Esophagus squamous epithelium (tissue), 5 donors: ENCODE data around the gene AVP. TPM values are rescaled to one million over a fixed set of nuclear protein-coding genes. Genes with fewer than 3 reads are reported as not detected.

Source experiments
- DNase-seq: peaks from one replicate; lab custom pipeline; 2025; lab: John Stamatoyannopoulos, UW
- H3K27ac ChIP-seq, 4 donors: fragments of 200-600 bp; sonication (generic); one replicate each; pipeline ENCODE4 v1.5.1; 2016 to 2019; ENCODE audit warnings: mild to moderate bottlenecking in 1 of 4
- H3K27me3 ChIP-seq, 4 donors: fragments of 200-600 bp; sonication (generic); 1 replicate in 3 of 4; 2 replicates in 1 of 4; pipeline versions ENCODE4 v1.5.1 to v1.6.0; 2017 to 2021; ENCODE audit warnings: antibody characterized with exemption in 1 of 4
- H3K36me3 ChIP-seq, 3 donors: fragments of 200-600 bp; sonication (generic); one replicate each; pipeline ENCODE4 v1.5.1; 2016 to 2019
- H3K4me1 ChIP-seq, 3 donors: fragments of 200-600 bp; sonication (generic); one replicate each; pipeline ENCODE4 v1.5.1; 2017 to 2019
- H3K4me3 ChIP-seq, 4 donors: fragments of 200-600 bp; sonication (generic); 1 replicate in 3 of 4; 2 replicates in 1 of 4; pipeline ENCODE4 v1.5.1; 2016 to 2019; ENCODE audit warnings: mild to moderate bottlenecking in 2 of 4, moderate library complexity in 1 of 4
- H3K9me3 ChIP-seq, 3 donors: fragments of 200-600 bp; sonication (generic); one replicate each; pipeline ENCODE4 v1.5.1; 2016 to 2019
- CTCF ChIP-seq, 6 experiments: fragments of 450-650 bp in 4 of 6; fragments of 200-600 bp in 2 of 6; sonication (generic) in 2 of 6; IDR thresholded peaks; one replicate each; pipeline ENCODE4 v1.5.1; 2016 to 2019; ENCODE audit warnings: antibody characterized with exemption in 6 of 6, mild to moderate bottlenecking in 4 of 6, moderate library complexity in 4 of 6
- POLR2A ChIP-seq, 4 donors: fragments of 450-650 bp; IDR thresholded peaks; one replicate each; pipeline ENCODE4 v1.6.1; 2017; ENCODE audit warnings: antibody characterized with exemption in 4 of 4, mild to moderate bottlenecking in 4 of 4, moderate library complexity in 3 of 4
- WGBS, 2 donors: methylation state at CpG; one replicate each; pipeline ENCODE4 v1.1.5; 2018; 5-methylcytosine and 5-hydroxymethylcytosine counted together
- intact Hi-C: fragments of 100-400 bp; cut with DNase I; formaldehyde crosslinking; loops from one replicate; pipeline ENCODE4 v1.15.0; 2022
- total RNA-seq, 4 donors: library from RNA; depleted of rRNA; stranded (reverse); fragments of >200 nt; gene quantifications; one replicate each; pipeline ENCODE4 v1.1.0, GENCODE V29; 2016
- donor health status: DM: yes; HTN: yes; CAD: no.

AVP gene
- total RNA-seq, 4 donors from 2014 or later, result not detected

GRCh38 chr20:3107464-3108025 lies 23.0 kb upstream of the AVP start:
- no peak for DNase-seq
- WGBS, 2 donors, result 78 to 92% methylated on average over 3 to 5 of the region's 12 CpGs
- Histone ChIP-seq H3K9me3 (no peaks in the 10 kb centered on the region), H3K27ac (no peak overlapping the region), H3K4me1 (no peaks in the 10 kb centered on the region), H3K4me3 (no peak overlapping the region), H3K36me3 (peaks cover 11 to 64% (median 15%) of the 10 kb centered on the region in 3 donors), H3K27me3 (no peaks in the 10 kb centered on the region)
- intact Hi-C loops, result no loop called here
- TF ChIP-seq POLR2A (IDR thresholded peaks at IDR 0.05) (no peak), CTCF (IDR thresholded peaks at IDR 0.05) (no peak)

- Histone ChIP-seq H3K36me3 (peaks cover 11 to 57% (median 15%) of the 10 kb centered on the region in 3 donors), H3K27me3 (no peaks in the 10 kb centered on the region), H3K4me3 (no peak overlapping the region), H3K9me3 (no peaks in the 10 kb centered on the region), H3K4me1 (peaks cover 0 to 2% (median 0%) of the 10 kb centered on the region in 3 donors), H3K27ac (no peak overlapping the region)
- 78 to 100% methylated on average over 1 to 5 of the region's 14 CpGs for WGBS, 2 donors
- TF ChIP-seq CTCF (IDR thresholded peaks at IDR 0.05) (no peak), POLR2A (IDR thresholded peaks at IDR 0.05) (no peak)
- intact Hi-C loops, result no loop called here
- no peak for DNase-seq
Observed at GRCh38 chr20:3106658-3107463, 22.3 kb upstream of the AVP start.

GRCh38 chr20:3106185-3106584 lies 21.7 kb upstream of the AVP start:
- Histone ChIP-seq H3K27me3 (no peaks in the 10 kb centered on the region), H3K9me3 (no peaks in the 10 kb centered on the region), H3K4me3 (no peak overlapping the region), H3K27ac (no peak overlapping the region), H3K4me1 (peaks cover 0 to 4% (median 0%) of the 10 kb centered on the region in 3 donors), H3K36me3 (peaks cover 11 to 51% (median 15%) of the 10 kb centered on the region in 3 donors)
- TF ChIP-seq CTCF (IDR thresholded peaks at IDR 0.05) (no peak), POLR2A (IDR thresholded peaks at IDR 0.05) (no peak)
- no peak for DNase-seq
- intact Hi-C loops, result no loop called here
- WGBS, 2 donors, result 79 to 90% methylated on average over 3 of the region's 3 CpGs

- Histone ChIP-seq H3K36me3 (peaks cover 11 to 45% (median 15%) of the 10 kb centered on the region in 3 donors), H3K27me3 (peaks cover 0 to 3% (median 0%) of the 10 kb centered on the region in 4 donors), H3K27ac (no peak overlapping the region), H3K4me1 (peaks cover 0 to 4% (median 0%) of the 10 kb centered on the region in 3 donors), H3K4me3 (no peak overlapping the region), H3K9me3 (no peaks in the 10 kb centered on the region)
- 92 to 93% methylated on average over 11 to 12 of the region's 18 CpGs for WGBS, 2 donors
- intact Hi-C loops, result no loop called here
- DNase-seq, result no peak
- no peak for TF ChIP-seq POLR2A (IDR thresholded peaks at IDR 0.05)
- TF ChIP-seq CTCF (IDR thresholded peaks at IDR 0.05), result no peak
Observed at GRCh38 chr20:3105256-3106137, 21.0 kb upstream of the AVP start.
